NT2/D1 (cell line): Measurements from ENCODE around the gene LDLRAD4.

ENCODE experiments used
- DNase-seq: peaks from one replicate; pipeline ENCODE4 v3.0.0-alpha.2; 2011; ENCODE audit warnings: low read depth, low spot score
- H3K27me3 ChIP-seq: 2 replicates; pipeline ENCODE4 v1.6.0; 2011; ENCODE audit warnings: mild to moderate bottlenecking; ENCODE audit not compliant: insufficient read length, insufficient read depth
- H3K36me3 ChIP-seq: 2 replicates; pipeline ENCODE4 v1.6.1; 2011; ENCODE audit warnings: mild to moderate bottlenecking, low read length, mixed read lengths; ENCODE audit not compliant: insufficient read depth, insufficient read length
- H3K4me1 ChIP-seq: 2 replicates; pipeline ENCODE4 v1.5.1; 2011; ENCODE audit not compliant: insufficient read depth, insufficient read length
- H3K4me3 ChIP-seq: 2 replicates; pipeline ENCODE4 v1.5.1; 2011; ENCODE audit warnings: low read depth; ENCODE audit not compliant: insufficient read length
- H3K9ac ChIP-seq: 2 replicates; pipeline ENCODE4 v1.6.0; 2011; ENCODE audit warnings: low read depth; ENCODE audit not compliant: insufficient read length
- H3K9me3 ChIP-seq: 2 replicates; pipeline ENCODE4 v1.5.1; 2011; ENCODE audit warnings: mild to moderate bottlenecking, low read length; ENCODE audit not compliant: insufficient read depth
- SUZ12 ChIP-seq: IDR thresholded peaks from 2 replicates; pipeline ENCODE4 v1.6.1; 2011; ENCODE audit not compliant: insufficient read length, insufficient read depth; ENCODE audit errors: extremely low read depth
- YY1 ChIP-seq: IDR thresholded peaks from 2 replicates; pipeline ENCODE4 v1.6.1; 2011; ENCODE audit not compliant: insufficient read length, insufficient read depth
- ZNF274 ChIP-seq: IDR thresholded peaks from 2 replicates; pipeline ENCODE4 v1.6.1; 2011; ENCODE audit warnings: mild to moderate bottlenecking, low read depth, low read length

Gene LDLRAD4

DNA sequence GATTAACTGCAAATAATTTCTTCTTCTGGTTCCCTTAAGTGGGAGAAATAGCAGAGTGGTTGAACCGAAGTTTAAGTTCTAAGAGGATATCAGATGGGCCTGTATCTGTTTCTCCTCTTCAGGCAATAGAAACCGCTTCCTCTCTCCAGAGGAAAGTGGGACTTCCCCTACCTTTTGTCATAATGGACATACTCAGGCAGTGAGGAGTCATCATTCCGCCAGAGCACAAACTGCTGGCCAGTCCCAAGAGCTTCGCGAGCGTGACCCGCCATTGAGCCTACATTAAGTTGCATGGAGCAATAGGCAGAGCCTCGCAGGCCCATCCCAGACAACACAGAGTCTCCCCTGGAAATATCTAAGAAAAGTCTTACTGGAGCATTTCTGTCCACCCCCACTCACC is 158.9 kb downstream of the LDLRAD4 start:
- Histone ChIP-seq H3K27me3 (no peaks in the 10 kb centered on the region), H3K9me3 (no peaks in the 10 kb centered on the region), H3K4me1 (peaks cover 3% of the 10 kb centered on the region), H3K36me3 (no peaks in the 10 kb centered on the region), H3K9ac (no peak overlapping the region), H3K4me3 (no peak overlapping the region)
- DNase-seq = no peak
- TF ChIP-seq YY1 (no peak), SUZ12 (no peak)

DNA sequence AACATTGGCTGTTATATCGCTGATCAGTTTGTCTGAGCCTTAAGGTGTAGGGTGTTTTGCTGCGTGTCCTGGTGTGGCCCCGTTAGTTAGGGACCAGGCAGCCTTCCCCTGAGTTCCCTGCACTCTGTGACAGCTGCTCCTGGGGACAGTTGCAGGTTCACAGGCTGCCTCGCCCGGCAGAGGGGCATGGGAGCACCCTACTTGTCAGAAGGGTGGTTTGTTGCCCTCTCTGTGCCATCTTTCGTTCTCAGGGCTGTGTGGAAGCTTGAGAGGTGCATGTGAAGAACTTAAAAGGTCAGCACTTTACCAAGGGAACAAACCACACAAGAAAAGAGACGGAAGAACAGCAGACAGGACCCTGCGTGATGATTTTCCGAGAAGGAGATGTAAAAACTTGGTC is 159.6 kb downstream of the LDLRAD4 start:
- DNase-seq = no peak
- Histone ChIP-seq H3K36me3 (no peaks in the 10 kb centered on the region), H3K9me3 (no peaks in the 10 kb centered on the region), H3K4me3 (no peak overlapping the region), H3K4me1 (peaks cover 3% of the 10 kb centered on the region), H3K9ac (no peak overlapping the region), H3K27me3 (no peaks in the 10 kb centered on the region)
- TF ChIP-seq ZNF274 (no peak), YY1 (no peak), SUZ12 (no peak)

DNA sequence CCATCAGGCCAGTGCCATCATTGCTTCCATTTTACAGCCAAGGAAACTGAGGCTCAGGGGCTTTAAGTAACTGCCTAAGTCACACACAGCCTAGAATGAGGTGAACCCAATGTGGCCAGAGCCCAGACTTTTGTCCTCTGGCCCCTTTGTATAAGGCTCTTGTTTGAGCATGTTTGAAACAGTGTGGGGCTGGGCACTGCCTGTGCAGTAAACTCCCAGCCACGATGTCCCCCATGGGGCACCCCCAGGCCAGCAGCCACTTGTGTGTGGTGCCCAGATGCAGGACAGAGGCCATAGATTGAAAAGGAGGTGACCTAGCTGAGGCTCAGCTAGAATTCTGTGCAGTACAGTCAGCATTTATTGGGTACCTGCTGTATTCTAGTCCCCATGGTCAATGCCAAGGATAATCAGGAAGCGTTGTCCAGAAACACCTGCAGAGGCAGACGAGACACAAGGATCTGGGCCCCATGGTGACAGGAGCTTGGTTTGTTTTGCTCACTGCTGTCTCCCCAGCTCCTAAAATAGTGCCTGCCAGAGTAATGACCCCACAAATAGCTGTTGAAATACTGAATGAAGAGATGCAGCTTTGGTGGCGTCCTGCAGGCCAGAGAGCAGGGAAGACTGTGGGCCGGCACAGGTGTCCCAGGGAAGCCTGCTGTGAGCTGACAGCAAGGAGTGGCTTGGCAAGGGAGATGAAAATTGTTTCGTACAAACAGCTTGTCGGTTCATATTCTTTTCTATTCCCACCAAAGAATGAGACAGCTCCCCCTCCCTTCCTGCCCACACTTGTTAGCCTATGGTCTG is 160.7 kb downstream of the LDLRAD4 start:
- no peak for DNase-seq
- no peaks in the 10 kb centered on the region for H3K27me3 ChIP-seq
- no peak overlapping the region for H3K9ac ChIP-seq
- no peaks in the 10 kb centered on the region for H3K9me3 ChIP-seq
- peaks cover 3% of the 10 kb centered on the region for H3K4me1 ChIP-seq
- no peak for TF ChIP-seq SUZ12
- no peak for TF ChIP-seq YY1
- no peak for TF ChIP-seq ZNF274
- no peaks in the 10 kb centered on the region for H3K36me3 ChIP-seq
- no peak overlapping the region for H3K4me3 ChIP-seq

DNA sequence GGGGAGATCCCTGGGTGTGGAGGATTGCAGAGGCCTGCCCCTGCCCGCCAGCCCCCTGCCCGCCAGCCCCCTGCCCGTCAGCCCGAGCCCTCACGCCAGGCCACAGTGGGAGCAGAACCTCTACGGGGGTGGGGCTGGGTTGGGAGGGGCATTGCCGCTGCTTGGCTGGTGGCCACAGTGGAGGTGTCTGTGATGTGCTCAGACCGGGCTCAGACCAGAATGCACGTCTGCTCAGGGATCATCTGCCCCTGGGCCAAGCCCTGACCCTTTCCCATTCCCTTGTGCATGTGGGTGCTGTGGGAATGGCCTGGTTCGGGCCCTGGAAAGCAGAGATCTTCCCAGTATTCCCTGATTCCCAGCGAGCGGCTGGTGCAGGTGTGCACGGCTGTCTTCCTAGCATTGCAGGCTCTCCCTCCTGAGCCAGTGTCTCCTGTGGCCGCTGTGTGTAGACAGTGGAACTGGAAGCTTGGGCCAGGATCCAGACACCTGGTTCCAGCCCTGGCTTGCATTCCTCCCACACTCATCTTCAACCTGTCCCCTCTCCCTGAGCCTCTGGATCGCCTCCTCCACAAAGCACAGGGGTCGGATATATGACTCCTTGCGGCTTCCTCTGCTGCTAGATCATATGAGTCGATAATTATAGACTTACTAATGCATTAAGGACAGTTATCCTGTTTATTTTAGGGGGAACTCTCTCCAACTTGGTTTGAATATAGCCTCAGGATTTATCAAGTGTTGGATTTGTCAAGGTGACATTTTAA is 161.6 kb downstream of the LDLRAD4 start:
- H3K4me3 ChIP-seq = no peak overlapping the region
- no peaks in the 10 kb centered on the region for H3K36me3 ChIP-seq
- DNase-seq = no peak
- H3K9ac ChIP-seq = no peak overlapping the region
- H3K4me1 ChIP-seq = peaks cover 3% of the 10 kb centered on the region
- no peaks in the 10 kb centered on the region for H3K9me3 ChIP-seq
- TF ChIP-seq ZNF274 = no peak
- TF ChIP-seq YY1 = no peak
- no peak for TF ChIP-seq SUZ12
- no peaks in the 10 kb centered on the region for H3K27me3 ChIP-seq

DNA sequence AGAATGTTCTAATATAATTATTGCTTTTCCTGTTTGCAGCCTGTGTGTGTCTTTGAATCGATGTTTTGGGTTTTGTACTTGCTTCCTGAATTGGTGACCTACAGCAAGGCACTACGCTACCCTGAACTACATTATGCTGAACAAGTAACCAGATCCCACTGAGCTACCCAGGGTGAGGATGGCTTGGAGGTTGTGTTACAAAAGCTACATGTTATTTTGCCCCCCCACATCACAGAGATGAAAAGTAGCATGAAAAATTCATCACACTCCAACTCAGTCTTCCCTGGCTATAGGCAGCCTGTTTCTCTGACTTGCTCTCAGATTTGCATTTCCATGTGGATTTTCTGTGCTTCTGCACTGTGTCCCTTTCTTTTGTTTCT is 162.1 kb downstream of the LDLRAD4 start:
- TF ChIP-seq SUZ12 = no peak
- no peak for TF ChIP-seq ZNF274
- TF ChIP-seq YY1 = no peak
- Histone ChIP-seq H3K4me3 (no peak overlapping the region), H3K4me1 (peaks cover 3% of the 10 kb centered on the region), H3K27me3 (no peaks in the 10 kb centered on the region), H3K36me3 (no peaks in the 10 kb centered on the region), H3K9ac (no peak overlapping the region), H3K9me3 (no peaks in the 10 kb centered on the region)
- no peak for DNase-seq

DNA sequence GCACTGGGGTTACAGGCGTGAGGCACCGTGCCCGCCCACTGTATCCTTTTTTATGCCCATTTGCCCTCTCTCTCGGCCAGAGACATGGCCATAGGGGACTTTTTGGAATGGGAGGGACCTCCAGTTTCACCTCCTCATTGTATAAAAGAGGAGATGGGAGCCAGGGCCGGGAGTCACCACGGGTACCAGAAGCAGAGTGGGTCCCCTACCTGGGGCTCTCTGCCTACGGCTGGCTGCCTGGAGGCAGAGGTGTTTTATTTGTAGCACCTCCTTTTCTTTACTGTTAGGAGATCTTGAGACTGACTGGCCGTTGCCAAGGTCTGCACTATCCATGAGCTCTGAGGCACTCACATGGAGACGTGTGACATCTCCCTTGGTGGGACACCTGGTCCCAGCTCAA is 162.8 kb downstream of the LDLRAD4 start:
- TF ChIP-seq SUZ12 (no peak), YY1 (no peak), ZNF274 (no peak)
- Histone ChIP-seq H3K36me3 (no peaks in the 10 kb centered on the region), H3K9me3 (no peaks in the 10 kb centered on the region), H3K9ac (no peak overlapping the region), H3K27me3 (no peaks in the 10 kb centered on the region), H3K4me3 (no peak overlapping the region), H3K4me1 (peaks cover 3% of the 10 kb centered on the region)
- DNase-seq = no peak

DNA sequence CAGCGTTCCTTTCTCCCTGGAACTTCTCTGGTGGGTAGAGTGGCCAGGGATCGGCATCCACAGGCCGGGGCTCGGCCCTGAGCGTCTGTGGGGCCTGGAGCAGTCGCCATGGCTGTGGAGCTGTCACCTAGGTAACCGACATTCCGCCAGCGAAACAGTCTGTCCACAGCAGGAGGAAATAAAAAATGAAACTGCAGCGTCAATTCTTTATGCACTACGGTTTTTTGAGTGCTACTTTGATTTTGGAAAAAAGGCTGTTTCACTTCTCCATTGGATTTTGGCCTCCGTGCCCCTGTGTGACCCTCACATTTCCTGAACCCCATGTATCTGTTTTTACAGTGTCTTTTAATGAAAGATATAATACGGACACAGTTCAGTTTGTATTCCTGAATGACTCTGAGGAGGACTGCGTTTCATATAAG is 163.4 kb downstream of the LDLRAD4 start:
- Histone ChIP-seq H3K4me3 (no peak overlapping the region), H3K9ac (no peak overlapping the region), H3K27me3 (no peaks in the 10 kb centered on the region), H3K4me1 (peaks cover 3% of the 10 kb centered on the region), H3K9me3 (no peaks in the 10 kb centered on the region), H3K36me3 (no peaks in the 10 kb centered on the region)
- DNase-seq = no peak
- TF ChIP-seq ZNF274 = no peak
- no peak for TF ChIP-seq YY1
- TF ChIP-seq SUZ12 = no peak
